Measurements from ENCODE around the gene WBP2NL. TPM values are rescaled to one million over a fixed set of nuclear protein-coding genes. Genes with fewer than 3 reads are reported as not detected.

The WBP2NL gene
- total and polyA plus RNA-seq, 2 of the 8 experiments (the other 6 are each of a cell fraction or from before 2014, with no cell fraction given): not detected

DNA sequence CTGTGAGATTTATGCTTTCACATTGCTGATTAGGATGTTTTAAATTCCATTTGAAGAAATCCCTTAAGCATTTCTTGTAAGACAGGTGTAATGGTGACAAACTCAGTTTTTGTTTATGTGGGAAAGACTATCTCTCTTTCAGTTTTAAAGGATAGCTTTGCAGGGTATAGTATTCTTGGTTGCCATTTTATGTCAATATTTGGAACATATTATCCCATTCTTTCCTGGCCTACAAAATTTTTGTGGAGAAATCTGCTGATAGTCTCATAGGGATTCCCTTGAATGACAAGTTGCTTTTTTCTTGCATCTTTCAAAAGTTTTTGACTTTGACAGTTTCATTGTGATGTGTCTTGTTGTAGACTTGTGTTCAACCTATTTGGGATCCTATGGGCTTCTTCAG is 43.2 kb downstream of the WBP2NL start:
- Histone ChIP-seq H3K9me3 (ENCODE audit: insufficient read depth in 2 of 2, low read depth in 1 of 2, low read length in 1 of 2) (peaks cover 0 to 6% of the 10 kb centered on the region in 2 experiments; a peak in 2 of 4 replicates), H3K18ac (ENCODE audit: extremely low read depth, low read length) (no peak overlapping the region), H2BK5ac (ENCODE audit: low read depth, low read length) (no peak overlapping the region), H3K4ac (replicated peaks; ENCODE audit: insufficient read length, low read depth, low read length) (no peak overlapping the region), H4K8ac (ENCODE audit: extremely low read depth, insufficient read depth, low read length) (no peak overlapping the region), H3K36me3 (ENCODE audit: control insufficient read depth in 2 of 4, insufficient read depth in 4 of 4, low read length in 3 of 4) (no peaks in the 10 kb centered on the region), H3K14ac (ENCODE audit: insufficient read length) (no peak overlapping the region), H3K27me3 (replicated peaks in 1 of 4; ENCODE audit: control insufficient read depth in 3 of 4, extremely low read depth in 1 of 4, insufficient read depth in 3 of 4, low read length in 3 of 4) (no peaks in the 10 kb centered on the region; a peak in 1 of 7 replicates), H4K5ac (ENCODE audit: insufficient read length, low read depth, low read length) (no peak overlapping the region), H3K23me2 (ENCODE audit: low read depth, low read length) (no peaks in the 10 kb centered on the region), H2AK5ac (ENCODE audit: low read depth, low read length) (no peak overlapping the region), H4K20me1 (replicated peaks in 1 of 2; ENCODE audit: control insufficient read depth in 1 of 2, insufficient read depth in 2 of 2, low read length in 2 of 2) (no peaks in the 10 kb centered on the region), H3K4me1 (replicated peaks in 1 of 4; ENCODE audit: control insufficient read depth in 3 of 4, insufficient read depth in 4 of 4, low read length in 3 of 4) (no peaks in the 10 kb centered on the region), H3K79me2 (ENCODE audit: control insufficient read depth in 1 of 2, insufficient read depth in 2 of 2, low read length in 2 of 2) (no peaks in the 10 kb centered on the region), H3K4me3 (ENCODE audit: extremely low read depth in 1 of 4, insufficient read depth in 2 of 4, low read depth in 3 of 4, low read length in 4 of 4) (no peak overlapping the region), H4K91ac (replicated peaks; ENCODE audit: insufficient read length, low read length) (no peak overlapping the region), H3K4me2 (ENCODE audit: insufficient read depth in 1 of 2, low read depth in 2 of 2, low read length in 2 of 2) (no peak overlapping the region), H3K56ac (replicated peaks; ENCODE audit: insufficient read length, low read depth, low read length) (no peak overlapping the region), H3K27ac (ENCODE audit: low read depth, low read length) (no peak overlapping the region), H3K23ac (ENCODE audit: insufficient read length) (no peak overlapping the region), H3K9ac (replicated peaks in 1 of 4; ENCODE audit: extremely low read depth in 1 of 4, low read depth in 3 of 4, low read length in 3 of 4) (no peak overlapping the region), H2BK20ac (ENCODE audit: low read length) (no peak overlapping the region), H2AFZ (ENCODE audit: low read length) (no peak overlapping the region), H2BK12ac (ENCODE audit: low read depth, low read length) (no peak overlapping the region), H2BK120ac (replicated peaks; ENCODE audit: low read depth, low read length) (no peak overlapping the region), H3K79me1 (ENCODE audit: low read depth, low read length) (no peaks in the 10 kb centered on the region), H2BK15ac (ENCODE audit: low read length) (no peak overlapping the region)
- no peak for DNase-seq (ENCODE audit: low read depth in 1 of 2, low spot score in 2 of 2)
- CTCF ChIA-PET (ENCODE audit: partially characterized antibody): interaction anchor here (0.6 to 1.2 kb wide), 2 partner anchors 49 to 262 kb away, joined by 4 read pairs; no protein-coding TSS in a partner anchor
- no peak for FAIRE-seq
- POLR2A ChIA-PET (ENCODE audit: partially characterized antibody): no interaction called here
- TF ChIP-seq MAFK (IDR thresholded peaks at IDR 0.05; ENCODE audit: low read depth, low read length): no peak
- no peak for TF ChIP-seq RNF2 (IDR thresholded peaks at IDR 0.05; ENCODE audit: borderline replicate concordance, low read depth, low read length, missing control alignments, poor library complexity, severe bottlenecking)
- TF ChIP-seq RBBP5 (IDR thresholded peaks at IDR 0.05; ENCODE audit: borderline replicate concordance, low read depth, low read length): no peak
- TF ChIP-seq ASH2L (IDR thresholded peaks at IDR 0.05; ENCODE audit: low read length): no peak

Data from H1 (cell line).